Gastroesophageal sphincter (tissue), 3 donors: Measurements from ENCODE around the gene ARPC5L.

ENCODE experiments used
- EP300 ChIP-seq: sonication (generic); formaldehyde crosslinking; IDR thresholded peaks from one replicate; pipeline ENCODE4 v1.6.1; 2017; ENCODE audit warnings: antibody characterized with exemption, mild to moderate bottlenecking
- TF ChIP-seq, protein P1 (sequence below), 4 experiments: fragments of 200-600 bp in 2 of 4; fragments of 450-650 bp in 2 of 4; sonication (generic) in 1 of 4; IDR thresholded peaks; one replicate each; pipeline ENCODE4 v1.5.1; 2017 to 2019; ENCODE audit warnings: antibody characterized with exemption in 4 of 4, mild to moderate bottlenecking in 2 of 4, moderate library complexity in 2 of 4

DNA sequence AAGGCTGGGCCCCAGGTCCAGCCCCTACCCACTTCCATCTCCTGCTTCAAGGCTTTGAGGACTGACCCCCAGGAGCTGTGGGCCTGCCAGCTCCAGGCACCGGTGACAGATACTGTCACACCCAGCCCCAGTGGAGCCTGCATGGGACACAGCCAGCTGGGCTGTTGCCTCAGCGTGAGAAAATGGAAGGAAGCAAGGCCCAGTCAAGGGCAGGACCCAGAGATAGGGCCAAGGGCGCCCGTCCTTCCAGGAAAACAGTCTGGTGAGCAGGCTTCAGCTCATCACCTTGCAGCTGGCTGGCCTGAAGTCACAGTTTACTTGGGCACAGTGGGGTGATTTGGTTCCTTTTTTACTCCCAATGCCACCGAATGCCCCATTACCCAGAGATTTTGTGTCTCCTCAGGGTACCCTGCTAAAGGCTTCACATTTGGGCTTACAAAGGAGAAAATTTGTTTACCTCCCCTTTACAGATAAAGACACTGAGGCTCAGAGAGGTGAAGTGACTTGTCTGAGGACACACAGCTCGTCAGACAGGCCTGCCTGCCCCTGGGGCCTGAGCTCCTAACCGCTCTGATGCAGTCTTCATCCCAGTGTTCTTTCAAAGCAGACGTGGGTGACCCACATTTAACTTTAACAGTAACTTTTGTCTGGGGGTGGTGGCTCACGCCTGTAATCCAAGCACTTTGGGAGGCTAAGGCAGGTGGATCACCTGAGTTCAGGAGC is 30.1 kb upstream of the ARPC5L start:
- TF ChIP-seq, protein P1, sequence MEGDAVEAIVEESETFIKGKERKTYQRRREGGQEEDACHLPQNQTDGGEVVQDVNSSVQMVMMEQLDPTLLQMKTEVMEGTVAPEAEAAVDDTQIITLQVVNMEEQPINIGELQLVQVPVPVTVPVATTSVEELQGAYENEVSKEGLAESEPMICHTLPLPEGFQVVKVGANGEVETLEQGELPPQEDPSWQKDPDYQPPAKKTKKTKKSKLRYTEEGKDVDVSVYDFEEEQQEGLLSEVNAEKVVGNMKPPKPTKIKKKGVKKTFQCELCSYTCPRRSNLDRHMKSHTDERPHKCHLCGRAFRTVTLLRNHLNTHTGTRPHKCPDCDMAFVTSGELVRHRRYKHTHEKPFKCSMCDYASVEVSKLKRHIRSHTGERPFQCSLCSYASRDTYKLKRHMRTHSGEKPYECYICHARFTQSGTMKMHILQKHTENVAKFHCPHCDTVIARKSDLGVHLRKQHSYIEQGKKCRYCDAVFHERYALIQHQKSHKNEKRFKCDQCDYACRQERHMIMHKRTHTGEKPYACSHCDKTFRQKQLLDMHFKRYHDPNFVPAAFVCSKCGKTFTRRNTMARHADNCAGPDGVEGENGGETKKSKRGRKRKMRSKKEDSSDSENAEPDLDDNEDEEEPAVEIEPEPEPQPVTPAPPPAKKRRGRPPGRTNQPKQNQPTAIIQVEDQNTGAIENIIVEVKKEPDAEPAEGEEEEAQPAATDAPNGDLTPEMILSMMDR (IDR thresholded peaks at IDR 0.05), result no peak
- no peak for TF ChIP-seq EP300
